ENCODE data around the gene ALG12.

GRCh38 chr22:49882519-49883293 is 35.5 kb downstream of the ALG12 start:
- TF ChIP-seq CTCF (IDR thresholded peaks at IDR 0.05): no peak
- TF ChIP-seq EP300 (IDR thresholded peaks at IDR 0.05): no peak
- TF ChIP-seq POLR2A (IDR thresholded peaks at IDR 0.05): no peak

Data from ovary (tissue), 3 donors.